HG03108 (cell line): Measurements from ENCODE around the gene USP3.

Experiments used
- ATAC-seq: cut with Tn5 transposase; IDR thresholded peaks from one replicate; pipeline ENCODE4 v1.9.1; 2021; ENCODE audit warnings: moderate library complexity; ENCODE audit not compliant: unreplicated experiment

The USP3 gene

GRCh38 chr15:63582179-63582578, 77.8 kb downstream of the USP3 start:
- ATAC-seq, result no peak

GRCh38 chr15:63582718-63583426, 78.5 kb downstream of the USP3 start:
- no peak for ATAC-seq

- no peak for ATAC-seq
Measured at GRCh38 chr15:63586790-63587189, 82.4 kb downstream of the USP3 start.

GRCh38 chr15:63587527-63587926, 83.1 kb downstream of the USP3 start:
- ATAC-seq, result no peak

DNA sequence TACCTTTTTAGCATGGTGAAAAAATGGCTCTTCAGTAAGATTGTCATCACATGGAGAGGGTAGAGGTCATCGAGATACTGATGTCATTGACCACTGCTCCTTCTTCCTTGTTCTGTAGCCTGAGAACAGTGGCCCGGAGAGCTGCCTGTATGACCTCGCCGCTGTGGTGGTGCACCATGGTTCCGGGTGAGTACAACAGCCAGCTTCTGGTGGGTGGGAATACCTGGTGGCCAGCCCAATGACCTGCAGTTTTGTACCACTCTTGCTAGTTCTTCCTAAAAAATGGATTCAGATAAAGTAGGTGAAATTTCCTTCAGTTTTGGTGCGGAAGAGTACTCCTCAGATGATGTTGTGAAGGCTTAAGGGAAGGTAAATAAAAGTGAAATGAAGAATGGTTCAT, 84.4 kb downstream of the USP3 start:
- no peak for ATAC-seq

DNA sequence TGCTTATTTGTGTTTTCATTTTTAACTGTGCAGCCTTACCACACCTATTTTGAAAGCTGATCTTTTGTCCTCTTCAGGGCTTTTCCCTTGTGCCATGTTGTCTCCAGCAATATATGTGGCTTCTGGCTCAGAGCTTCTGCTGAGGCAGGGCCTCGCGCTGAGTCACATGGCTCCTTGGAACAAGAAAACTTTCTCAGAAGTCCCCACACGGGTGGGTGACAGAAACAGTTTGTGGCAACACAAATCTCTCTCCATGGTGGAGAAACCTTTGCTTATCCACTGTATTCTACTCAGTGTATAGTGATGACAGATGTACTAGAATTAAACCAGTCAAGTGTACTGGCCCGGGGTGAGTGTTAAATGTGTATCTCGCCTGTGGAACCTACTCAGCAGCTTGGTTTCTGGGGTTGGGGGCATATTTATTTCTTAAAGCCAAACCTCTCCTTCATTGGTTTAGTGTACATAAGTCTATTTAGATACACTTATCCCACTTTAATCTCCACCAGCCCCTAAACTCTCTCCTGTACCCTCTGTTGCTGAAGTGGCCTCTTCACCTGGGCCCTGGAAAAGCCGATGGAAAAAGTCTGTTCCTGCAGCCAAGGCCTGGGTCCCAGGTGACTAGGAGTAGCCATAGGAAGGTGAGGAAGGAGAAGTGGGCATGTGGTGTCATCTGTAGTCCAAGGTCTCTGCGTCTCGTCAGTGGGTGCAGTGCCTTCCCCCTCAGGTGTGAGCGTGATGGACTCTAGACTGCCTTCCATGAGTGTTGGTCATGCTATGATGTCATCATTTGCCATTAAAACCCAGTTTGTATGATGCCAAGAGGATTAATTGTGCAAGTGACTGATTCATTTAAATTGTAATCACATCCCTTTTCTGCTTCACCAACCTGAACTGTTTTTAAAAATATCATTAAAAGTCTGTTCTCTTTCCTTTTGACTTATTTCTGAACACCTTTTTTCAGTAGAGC, 89.6 kb downstream of the USP3 start:
- ATAC-seq, result no peak

DNA sequence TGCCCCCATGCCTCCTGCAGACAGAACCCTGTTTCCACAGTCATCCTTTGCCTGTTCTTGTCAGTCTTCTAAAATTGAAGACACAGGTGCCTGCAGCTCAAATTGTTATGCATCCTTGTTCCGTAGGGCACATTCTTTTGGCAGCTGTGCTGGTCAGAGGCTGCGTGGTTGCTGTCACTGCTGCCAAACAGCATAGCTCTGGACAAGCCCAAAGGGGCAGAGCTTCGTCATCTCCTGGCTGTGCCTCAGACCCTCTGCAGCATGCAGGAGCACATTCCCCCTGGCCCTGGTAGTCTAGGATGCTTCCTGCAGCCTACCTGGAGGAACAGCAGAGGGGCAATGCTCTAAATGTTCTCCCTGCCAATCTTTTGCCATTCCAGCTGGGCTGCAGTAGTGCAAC, 90.7 kb downstream of the USP3 start:
- no peak for ATAC-seq

DNA sequence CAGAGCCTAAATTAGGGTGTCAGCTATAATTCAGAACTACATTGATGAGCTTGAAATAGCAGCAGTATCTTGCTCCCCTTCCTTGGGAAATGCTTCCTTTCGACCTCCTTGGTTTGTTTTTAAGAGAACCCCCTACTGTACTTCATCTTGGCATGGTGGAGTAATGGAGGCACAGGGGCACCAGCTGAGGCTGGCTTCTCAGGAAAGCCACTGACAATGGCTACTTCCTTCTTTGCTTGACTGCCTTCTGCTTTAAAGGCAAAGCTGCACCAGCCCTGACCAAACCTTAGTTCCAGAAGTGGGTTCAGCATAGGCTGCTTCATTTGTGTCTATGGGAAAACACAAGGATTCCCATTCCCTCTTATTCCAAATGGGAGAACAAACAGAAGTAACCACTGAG, 91.3 kb downstream of the USP3 start:
- no peak for ATAC-seq

DNA sequence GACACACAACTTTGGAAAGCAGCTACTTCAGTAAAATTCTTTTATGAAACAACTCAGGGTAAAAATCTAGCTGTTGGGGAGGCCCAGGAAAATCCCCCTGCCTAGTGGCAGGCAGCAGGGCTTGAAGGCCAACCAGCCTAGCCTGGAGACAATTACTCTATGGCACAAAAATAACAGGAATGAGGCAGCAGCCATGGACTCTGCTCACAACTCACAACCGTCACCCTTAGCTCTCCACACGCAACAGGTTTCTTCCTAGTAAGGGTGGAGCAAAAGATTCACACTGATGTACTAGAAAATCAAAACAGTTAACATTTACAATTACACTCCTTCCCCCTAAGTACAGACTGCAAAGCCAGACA, 92.3 kb downstream of the USP3 start:
- ATAC-seq, result no peak

DNA sequence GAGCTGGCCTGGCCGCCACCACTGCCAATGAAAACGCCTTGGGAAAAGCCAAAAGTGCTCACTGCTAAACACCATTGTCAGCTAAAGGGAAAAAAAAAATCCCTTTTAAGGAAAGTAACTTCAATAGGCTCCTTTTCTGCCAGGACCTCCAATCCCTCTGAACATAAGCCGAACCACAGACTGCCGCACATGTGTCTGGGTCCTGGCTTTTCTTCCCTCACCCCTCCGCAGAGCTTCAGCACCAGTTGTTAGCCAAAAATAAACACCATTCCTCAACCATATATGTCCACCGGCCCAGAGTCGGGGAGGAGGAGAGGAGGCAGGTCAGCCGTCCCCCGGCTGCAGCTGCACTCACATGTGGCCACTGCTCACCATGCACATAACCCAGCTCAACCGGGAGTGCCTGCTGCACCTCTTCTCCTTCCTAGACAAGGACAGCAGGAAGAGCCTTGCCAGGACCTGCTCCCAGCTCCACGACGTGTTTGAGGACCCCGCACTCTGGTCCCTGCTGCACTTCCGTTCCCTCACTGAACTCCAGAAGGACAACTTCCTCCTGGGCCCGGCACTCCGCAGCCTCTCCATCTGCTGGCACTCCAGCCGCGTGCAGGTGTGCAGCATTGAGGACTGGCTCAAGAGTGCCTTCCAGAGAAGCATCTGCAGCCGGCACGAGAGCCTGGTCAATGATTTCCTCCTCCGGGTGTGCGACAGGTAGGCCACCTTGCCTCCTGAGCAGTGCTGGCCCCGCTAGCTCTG, 92.8 kb downstream of the USP3 start, which contains the start of gene FBXL22:
FBXL22 (plus strand) TSS at position 350 of the 753 bp plus-strand sequence; CDS start at position 356, 6 bp downstream.
- ATAC-seq, result no peak

- no peak for ATAC-seq
Measured at GRCh38 chr15:63597821-63598220, 93.4 kb downstream of the USP3 start.

- no peak for ATAC-seq
Measured at GRCh38 chr15:63598473-63599400, 94.3 kb downstream of the USP3 start.

- ATAC-seq, result no peak
Measured at GRCh38 chr15:63599401-63600000, 95.1 kb downstream of the USP3 start.

GRCh38 chr15:63600001-63600615, 95.7 kb downstream of the USP3 start:
- ATAC-seq, result no peak

DNA sequence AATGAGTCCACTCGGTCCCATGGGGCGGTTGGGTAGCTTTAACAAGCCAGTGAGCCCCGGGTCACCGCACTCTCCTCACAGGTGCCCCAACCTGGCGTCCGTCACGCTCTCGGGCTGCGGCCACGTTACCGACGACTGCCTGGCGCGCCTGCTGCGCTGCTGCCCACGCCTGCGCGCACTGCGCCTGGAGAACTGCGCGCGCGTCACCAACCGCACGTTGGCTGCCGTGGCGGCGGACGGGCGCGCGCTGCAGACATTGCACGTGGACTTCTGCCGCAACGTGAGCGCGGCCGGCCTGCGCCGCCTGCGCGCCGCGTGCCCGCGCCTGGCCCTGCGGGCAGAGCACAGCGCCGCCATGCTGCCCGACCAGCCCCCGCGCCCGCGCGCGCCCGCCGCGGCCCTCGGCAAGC, 96.2 kb downstream of the USP3 start:
- peak; percentile 60 for ATAC-seq

- ATAC-seq, result no peak
Measured at GRCh38 chr15:63601026-63601703, 96.8 kb downstream of the USP3 start.

DNA sequence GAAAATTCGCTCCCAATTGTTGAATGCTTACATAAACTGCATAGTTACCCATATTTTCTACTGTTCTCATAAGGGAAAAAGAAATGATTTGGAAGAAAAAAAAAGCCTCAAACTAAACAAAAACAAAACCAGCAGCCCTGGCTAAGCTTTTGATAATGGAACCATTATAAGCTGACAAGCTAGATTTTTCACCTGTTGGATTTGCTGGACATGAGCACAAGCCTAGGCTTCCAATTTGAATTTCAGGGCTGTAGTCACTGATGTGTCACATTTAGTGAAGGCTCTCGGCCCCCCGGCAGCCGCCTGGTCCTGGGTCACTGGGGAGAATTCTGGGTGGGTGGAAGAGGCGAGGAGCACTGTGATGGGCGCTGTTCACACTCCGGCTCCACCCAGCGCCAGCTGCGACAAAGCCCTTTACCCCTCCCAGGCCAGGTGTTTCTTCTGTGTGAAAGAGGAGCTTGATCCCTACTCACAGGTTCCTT, 97.4 kb downstream of the USP3 start:
- no peak for ATAC-seq

DNA sequence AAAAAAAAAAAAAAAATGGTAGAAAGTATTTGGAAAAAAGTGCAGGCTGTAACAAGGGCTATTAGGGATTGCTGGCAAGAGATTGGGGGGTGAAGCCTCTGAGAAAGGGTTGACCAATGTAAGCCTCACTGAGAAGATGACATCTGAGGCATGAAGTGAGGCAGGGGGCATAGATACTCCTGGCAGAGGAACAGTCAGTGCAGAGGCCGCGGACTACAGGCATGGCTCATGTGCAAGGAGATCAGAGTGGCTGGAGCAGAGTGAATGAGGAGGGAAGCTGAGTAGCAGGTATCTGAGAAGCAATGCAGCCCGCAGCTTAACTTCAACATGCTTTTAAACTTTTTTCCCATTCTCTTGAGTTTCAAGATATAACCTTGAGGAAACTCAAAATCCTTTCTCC, 98.2 kb downstream of the USP3 start:
- ATAC-seq, result no peak

- ATAC-seq, result no peak
Measured at GRCh38 chr15:63603516-63603915, 99.1 kb downstream of the USP3 start.
